ENCODE results near the gene MFSD11.

DNA sequence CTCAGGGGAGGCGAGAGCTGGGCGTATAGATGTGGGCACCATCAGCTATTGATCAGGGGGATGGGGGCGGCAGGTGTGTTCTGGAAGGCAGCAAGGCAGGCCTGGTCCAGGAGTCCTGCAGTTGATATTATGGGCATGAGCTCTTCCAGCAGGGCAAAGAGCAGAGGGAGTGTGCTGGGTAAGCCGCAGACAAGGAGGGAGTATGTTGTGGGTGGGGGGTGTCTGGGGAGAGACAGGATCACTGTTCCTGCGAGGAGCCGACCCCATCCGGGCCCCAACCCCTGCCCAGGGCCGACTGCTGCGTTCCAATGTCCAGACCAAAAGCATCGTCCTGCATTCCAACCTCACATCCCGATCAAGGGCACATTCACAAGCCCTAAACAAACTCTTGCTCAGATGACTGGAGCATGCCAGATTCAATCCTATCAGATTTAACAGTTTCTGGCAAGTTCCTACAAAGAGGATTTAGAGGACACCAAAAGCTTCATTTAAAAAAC, 36.4 kb upstream of the MFSD11 start:
- TF ChIP-seq CTCF (IDR thresholded peaks at IDR 0.05) (no peak), POLR2A (IDR thresholded peaks at IDR 0.05) (no peak), EP300 (IDR thresholded peaks at IDR 0.05; ENCODE audit: low read depth) (no peak)
